Large intestine (tissue), 1 donor: ENCODE results near the gene PI4KA. TPM values are rescaled to one million over a fixed set of nuclear protein-coding genes. Genes with fewer than 3 reads are reported as not detected.

Source experiments
- polyA plus RNA-seq: library from polyadenylated mRNA; unstranded; fragments of 120-200 nt; gene quantifications from one replicate; pipeline ENCODE4 v1.2.1, GENCODE V29; 2013

The PI4KA gene
- polyA plus RNA-seq, 1 donor: 79.8 TPM

Other genes starting within 250 kb of the PI4KA start
- gene SERPIND1, start 84.7 kb downstream of the PI4KA start, polyA plus RNA-seq: 0.22 TPM
- gene SNAP29, start 196 bp upstream of the PI4KA start, polyA plus RNA-seq: 29.8 TPM
- gene CRKL, start 58.6 kb upstream of the PI4KA start, polyA plus RNA-seq: 55.0 TPM
- gene AIFM3, start 108.4 kb upstream of the PI4KA start, polyA plus RNA-seq: 3.2 TPM
- 39.0 TPM for gene LZTR1, start 123.5 kb upstream of the PI4KA start, polyA plus RNA-seq
- gene THAP7, start 143.3 kb upstream of the PI4KA start, polyA plus RNA-seq: 27.0 TPM
- 1.4 TPM for gene P2RX6, start 156.4 kb upstream of the PI4KA start, polyA plus RNA-seq
- gene SLC7A4, start 173.8 kb upstream of the PI4KA start, polyA plus RNA-seq: 31.4 TPM
- 0.22 TPM for gene LRRC74B, start 187.1 kb upstream of the PI4KA start, polyA plus RNA-seq